HG02884 (cell line): ENCODE measurements around the gene TBC1D23.
"Not testable (repeated sequence)": the region's sequence is repeated elsewhere in the genome, so short reads cannot be mapped to it uniquely, and the experiment has no call there.

Experiments
- ATAC-seq: cut with Tn5 transposase; IDR thresholded peaks from one replicate; pipeline ENCODE4 v1.9.1; 2021; ENCODE audit warnings: mild to moderate bottlenecking, moderate library complexity; ENCODE audit not compliant: unreplicated experiment

Gene TBC1D23

DNA sequence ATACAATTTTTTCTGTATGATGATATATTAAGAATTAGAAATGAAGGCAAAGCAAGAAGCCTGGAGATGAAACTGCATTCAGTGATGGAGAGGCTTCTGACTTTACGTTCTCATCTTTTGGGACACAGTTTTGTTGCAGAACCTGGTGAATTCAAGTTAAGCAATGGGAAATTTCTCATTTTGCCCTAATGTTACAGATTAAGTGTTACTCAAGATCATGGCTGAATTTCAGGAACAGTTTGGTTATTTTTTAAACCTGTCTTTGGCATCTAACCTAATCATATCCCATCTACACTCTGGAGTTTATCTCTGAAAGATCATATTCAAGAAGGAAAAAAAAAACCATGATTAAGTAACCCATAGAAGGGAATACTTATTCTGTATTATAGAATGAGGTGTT lies 79.7 kb downstream of the TBC1D23 start:
- no peak for ATAC-seq

- no peak for ATAC-seq
These were observed 87.9 kb downstream of the TBC1D23 start for GRCh38 chr3:100348727-100349126.

GRCh38 chr3:100351770-100352169 lies 91.0 kb downstream of the TBC1D23 start:
- not testable (repeated sequence) for ATAC-seq

DNA sequence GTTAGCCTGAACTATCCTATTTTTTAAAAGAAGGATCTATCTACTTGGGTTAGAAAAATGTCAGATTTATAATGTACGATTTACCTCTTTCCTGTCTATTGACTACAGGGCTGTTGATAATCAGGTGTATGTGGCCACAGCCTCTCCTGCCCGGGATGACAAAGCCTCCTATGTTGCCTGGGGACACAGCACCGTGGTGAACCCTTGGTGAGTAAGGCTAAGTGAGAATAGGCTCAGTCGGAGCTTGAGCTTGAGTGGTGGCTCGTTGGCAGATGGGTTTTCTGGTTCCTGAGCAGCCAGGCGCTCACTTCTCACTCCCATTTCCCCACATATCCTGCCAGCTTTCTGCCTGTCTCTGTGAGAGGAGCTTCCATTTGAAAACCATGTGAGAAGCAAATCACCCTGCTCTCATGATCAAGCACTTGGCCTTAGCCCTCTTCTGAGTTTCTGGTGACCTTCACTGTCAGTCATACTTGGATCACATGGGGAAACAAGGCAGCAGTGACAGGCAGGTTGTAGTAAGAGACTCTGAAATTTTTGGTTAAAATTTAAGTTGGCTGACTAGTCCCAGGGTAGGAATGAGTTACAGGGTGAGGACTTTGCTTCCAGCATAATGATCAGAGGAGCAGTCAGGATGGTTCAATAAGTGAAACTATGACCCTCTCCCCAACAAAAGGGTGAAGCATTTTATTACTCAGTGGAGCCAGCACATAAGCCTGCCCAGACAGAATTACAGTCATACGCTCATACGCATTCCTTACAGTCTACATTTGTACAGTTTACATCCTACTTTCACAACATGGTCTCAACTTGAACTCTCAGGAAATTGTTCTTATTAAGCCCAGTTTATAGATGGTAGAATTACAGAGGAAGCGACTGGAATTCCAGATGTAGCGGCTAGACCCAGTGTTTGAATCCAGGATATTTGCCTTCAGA lies 91.8 kb downstream of the TBC1D23 start:
- ATAC-seq = no peak

GRCh38 chr3:100354850-100355249 lies 94.1 kb downstream of the TBC1D23 start:
- no peak for ATAC-seq

DNA sequence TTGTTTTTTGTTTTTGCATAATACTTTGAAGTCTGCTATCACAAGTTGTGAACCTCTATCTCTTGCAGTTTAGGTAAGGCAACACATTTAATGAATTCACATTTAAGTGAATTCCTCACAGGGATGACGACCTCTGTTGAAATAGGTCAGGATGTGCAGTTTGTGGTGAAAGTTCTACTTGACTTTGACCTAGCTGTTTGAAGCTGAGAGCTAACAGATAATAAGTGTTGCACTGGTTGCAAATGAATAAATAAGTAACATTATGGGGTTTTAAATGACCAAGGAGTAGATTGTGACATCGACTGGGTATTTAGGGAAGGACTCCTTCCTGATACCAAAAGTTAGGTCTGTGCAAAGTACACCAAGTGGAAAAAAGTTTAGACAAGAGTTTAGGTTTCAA lies 97.6 kb downstream of the TBC1D23 start:
- ATAC-seq = no peak

DNA sequence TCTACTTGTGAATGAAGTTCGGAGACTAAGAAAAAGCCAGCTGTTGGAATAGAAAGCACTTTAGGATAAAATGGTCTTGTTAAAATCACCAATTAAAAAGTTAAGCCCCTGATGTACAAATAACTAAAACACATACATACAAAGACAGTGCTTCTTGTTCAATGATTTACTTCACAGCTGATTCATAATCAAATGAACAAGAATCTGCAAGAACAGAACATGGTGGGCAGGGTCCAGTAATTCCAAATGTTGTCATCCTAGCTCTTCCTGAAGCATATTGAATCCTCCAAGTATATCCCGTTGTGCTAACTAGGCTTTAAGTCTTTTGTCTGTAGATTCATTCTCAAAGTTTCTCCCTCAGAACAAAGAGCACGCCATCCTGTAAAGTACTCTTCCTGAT lies 98.2 kb downstream of the TBC1D23 start:
- ATAC-seq = no peak

DNA sequence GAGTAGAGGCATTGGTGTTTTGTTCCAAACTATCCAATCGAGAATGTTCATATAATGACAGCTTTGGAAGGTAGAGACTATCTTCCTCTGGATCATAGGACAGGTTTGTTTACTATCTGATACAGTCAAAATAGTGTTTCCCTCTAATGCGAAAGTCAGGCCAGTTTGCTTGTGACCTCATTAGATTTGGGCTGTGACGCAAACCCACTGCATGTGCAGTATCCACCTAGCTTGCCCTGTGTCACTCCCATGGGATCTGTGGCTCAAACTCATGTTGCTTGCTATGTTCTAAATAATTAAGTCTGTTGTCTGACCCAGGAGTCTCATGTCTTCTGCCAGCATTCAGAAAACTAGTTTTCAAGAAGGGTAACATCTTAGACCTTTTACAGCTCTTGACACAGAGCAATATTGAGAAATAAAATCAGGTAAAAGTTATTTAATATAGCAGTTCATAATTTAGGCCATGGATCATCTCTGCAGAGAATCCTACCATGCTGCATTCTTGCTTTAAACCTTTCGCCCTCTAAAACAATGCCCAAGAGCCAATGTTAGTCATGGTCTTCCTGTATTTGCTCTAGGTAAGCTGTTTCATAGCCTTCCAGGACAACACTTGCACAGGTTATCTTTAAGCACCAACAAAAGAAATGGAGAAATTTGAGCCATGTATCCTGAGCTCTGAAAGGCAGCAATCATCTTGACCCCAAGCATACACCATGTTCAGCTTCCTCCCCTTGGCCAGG lies 100.1 kb downstream of the TBC1D23 start:
- ATAC-seq = no peak

GRCh38 chr3:100361897-100362296 lies 101.1 kb downstream of the TBC1D23 start:
- ATAC-seq = no peak

DNA sequence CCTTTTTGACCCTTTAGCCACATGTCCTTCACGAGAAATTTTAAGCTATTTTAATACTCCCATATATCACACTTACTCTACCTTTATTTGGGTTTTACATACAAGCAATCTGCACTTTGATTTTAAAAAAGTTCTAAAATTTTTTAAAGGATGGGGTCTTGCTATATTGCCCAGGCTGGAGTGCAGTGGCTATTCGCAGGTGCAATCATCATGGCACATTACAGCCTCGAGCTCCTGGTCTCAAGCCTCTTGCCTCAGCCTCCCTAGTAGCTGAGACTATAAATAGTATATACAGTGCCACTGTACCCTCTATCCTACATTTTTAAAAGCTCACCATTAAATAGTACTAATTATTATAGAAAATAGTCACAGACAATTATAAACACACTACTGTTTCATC lies 103.6 kb downstream of the TBC1D23 start:
- ATAC-seq = no peak

DNA sequence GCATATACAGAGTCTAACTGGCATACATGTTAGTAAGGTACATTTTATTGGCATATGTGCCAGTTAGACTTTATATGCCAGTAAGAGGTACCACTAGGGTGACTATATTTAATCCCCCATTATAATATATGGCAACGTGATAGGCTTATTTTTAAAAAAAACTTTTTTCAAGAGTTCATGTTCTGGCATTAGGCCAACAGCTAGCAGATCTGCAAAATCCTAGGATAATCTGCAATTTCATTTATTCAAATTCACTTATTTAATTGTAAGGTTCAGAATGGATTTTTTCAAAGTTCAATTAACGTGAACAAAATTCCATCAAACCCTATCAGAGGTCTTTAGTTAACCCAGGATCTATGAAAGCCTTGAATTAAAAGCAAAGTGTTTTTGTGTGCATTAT lies 105.6 kb downstream of the TBC1D23 start:
- no peak for ATAC-seq

GRCh38 chr3:100368441-100368840 lies 107.6 kb downstream of the TBC1D23 start:
- no peak for ATAC-seq

DNA sequence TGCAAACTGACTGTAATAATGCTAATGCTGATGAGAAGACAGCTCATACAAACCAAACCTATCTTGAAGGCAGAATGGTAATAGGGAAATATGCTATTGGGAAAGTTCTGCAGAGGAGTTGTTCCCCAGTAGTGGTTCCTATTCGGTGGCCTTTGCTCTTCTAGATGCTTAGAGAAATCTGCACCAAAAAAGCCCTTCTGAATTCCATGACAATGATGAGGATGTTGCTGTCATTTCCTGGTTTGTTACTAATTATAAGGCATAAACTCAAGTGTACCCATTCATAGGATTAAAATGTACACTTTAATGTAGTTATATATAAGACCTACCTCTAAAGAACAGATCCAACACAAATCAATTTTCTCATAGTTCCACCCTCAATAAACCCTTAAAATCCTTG lies 110.0 kb downstream of the TBC1D23 start:
- ATAC-seq = no peak

DNA sequence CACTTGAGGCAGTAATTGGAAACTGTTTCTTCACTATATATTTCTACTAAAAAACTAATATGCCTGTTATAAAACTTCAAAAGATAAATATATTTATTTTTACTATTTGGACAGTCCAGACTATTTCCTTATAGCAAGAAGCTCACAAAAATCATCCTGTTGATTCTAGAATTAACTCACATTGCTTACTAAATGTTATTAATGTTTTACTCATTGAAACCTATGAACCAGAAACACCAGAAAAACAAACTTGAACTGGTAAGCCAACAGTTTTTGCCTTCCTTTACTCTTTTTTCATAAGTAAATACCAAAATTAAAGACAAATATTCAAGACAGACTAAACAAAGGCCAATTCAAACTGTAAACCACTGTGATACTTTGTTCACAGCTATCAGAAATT lies 113.7 kb downstream of the TBC1D23 start:
- no peak for ATAC-seq
